Breast epithelium (tissue), 4 donors: Measurements from ENCODE around the gene PHACTR2. TPM values are rescaled to one million over a fixed set of nuclear protein-coding genes. Genes with fewer than 3 reads are reported as not detected.
"Not testable (repeated sequence)": the region's sequence is repeated elsewhere in the genome, so short reads cannot be mapped to it uniquely, and the experiment has no call there.

Source experiments
- DNase-seq, 2 donors: peaks; one replicate each; pipeline ENCODE4 v3.0.0-alpha.2; 2019; ENCODE audit warnings: low spot score in 2 of 2
- H3K27ac ChIP-seq, 2 donors: fragments of 200-600 bp; sonication (generic) in 1 of 2; one replicate each; pipeline ENCODE4 v1.5.1; 2016 to 2019; ENCODE audit warnings: mild to moderate bottlenecking in 1 of 2
- H3K27me3 ChIP-seq, 2 donors: fragments of 200-600 bp; sonication (generic) in 1 of 2; one replicate each; pipeline versions ENCODE4 v1.5.1 to v1.6.0; 2017 to 2019; ENCODE audit warnings: control low read depth in 1 of 2, mild to moderate bottlenecking in 1 of 2
- H3K36me3 ChIP-seq: fragments of 200-600 bp; one replicate; pipeline ENCODE4 v1.5.1; 2019
- H3K4me1 ChIP-seq, 2 donors: fragments of 200-600 bp; sonication (generic); one replicate each; pipeline ENCODE4 v1.5.1; 2016 to 2019; ENCODE audit warnings: control low read depth in 1 of 2
- H3K4me3 ChIP-seq, 3 donors: fragments of 200-600 bp; sonication (generic); 1 replicate in 2 of 3; 2 replicates in 1 of 3; pipeline ENCODE4 v1.5.1; 2016 to 2019; ENCODE audit warnings: mild to moderate bottlenecking in 3 of 3, moderate library complexity in 2 of 3
- H3K9me3 ChIP-seq, 2 donors: fragments of 200-600 bp; sonication (generic) in 1 of 2; one replicate each; pipeline ENCODE4 v1.5.1; 2016 to 2019; ENCODE audit warnings: control low read depth in 1 of 2
- POLR2A ChIP-seq: fragments of 450-650 bp; IDR thresholded peaks from one replicate; pipeline ENCODE4 v1.6.1; 2016; ENCODE audit warnings: antibody characterized with exemption, mild to moderate bottlenecking, moderate library complexity
- POLR2AphosphoS5 ChIP-seq, 3 donors: sonication (generic); formaldehyde crosslinking; IDR thresholded peaks; one replicate each; pipeline ENCODE4 v1.6.1; 2017; ENCODE audit warnings: antibody characterized with exemption in 3 of 3
- intact Hi-C: fragments of 100-400 bp; cut with DNase I; formaldehyde crosslinking; loops from one replicate; pipeline ENCODE4 v1.15.1; 2023; ENCODE audit warnings: low total_unique reads
- total RNA-seq, 3 donors: library from RNA; depleted of rRNA; stranded (reverse); fragments of >200 nt; gene quantifications; one replicate each; pipeline ENCODE4 v1.1.0, GENCODE V29; 2016
- TF ChIP-seq, protein P1 (sequence below), 3 donors: fragments of 450-650 bp; IDR thresholded peaks; one replicate each; pipeline ENCODE4 v1.5.1; 2016 to 2017; ENCODE audit warnings: antibody characterized with exemption in 3 of 3, mild to moderate bottlenecking in 3 of 3, moderate library complexity in 3 of 3

The PHACTR2 gene
- total RNA-seq, 3 donors from 2014 or later, result 27.5 to 53.3 (median 52.4) TPM

DNA sequence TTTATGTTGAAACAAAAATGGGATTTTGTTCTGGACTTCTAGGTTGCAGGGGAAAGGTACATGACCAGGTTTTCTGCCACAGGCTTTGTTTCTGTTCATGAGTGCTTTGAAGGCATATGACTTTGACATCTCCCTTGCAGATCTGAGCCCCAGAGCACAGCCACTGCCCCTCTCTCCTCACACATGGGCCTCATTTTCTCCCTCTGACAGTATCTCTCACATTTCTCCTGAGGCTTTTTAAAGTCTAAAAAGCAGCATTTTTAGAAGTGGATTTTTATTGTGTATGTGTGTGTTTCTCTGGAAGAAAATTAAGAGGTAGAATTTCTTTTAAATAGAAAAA, 115.5 kb downstream of the PHACTR2 start:
- H3K9me3 ChIP-seq, result peaks cover 0 to 11% of the 10 kb centered on the region in 2 donors
- DNase-seq, result no peak
- peaks cover 4% of the 10 kb centered on the region for H3K36me3 ChIP-seq
- no peaks in the 10 kb centered on the region for H3K4me1 ChIP-seq
- no peak overlapping the region for H3K27ac ChIP-seq
- no peaks in the 10 kb centered on the region for H3K27me3 ChIP-seq
- H3K4me3 ChIP-seq, result no peak overlapping the region
- intact Hi-C loops, result no loop called here
- TF ChIP-seq, protein P1, sequence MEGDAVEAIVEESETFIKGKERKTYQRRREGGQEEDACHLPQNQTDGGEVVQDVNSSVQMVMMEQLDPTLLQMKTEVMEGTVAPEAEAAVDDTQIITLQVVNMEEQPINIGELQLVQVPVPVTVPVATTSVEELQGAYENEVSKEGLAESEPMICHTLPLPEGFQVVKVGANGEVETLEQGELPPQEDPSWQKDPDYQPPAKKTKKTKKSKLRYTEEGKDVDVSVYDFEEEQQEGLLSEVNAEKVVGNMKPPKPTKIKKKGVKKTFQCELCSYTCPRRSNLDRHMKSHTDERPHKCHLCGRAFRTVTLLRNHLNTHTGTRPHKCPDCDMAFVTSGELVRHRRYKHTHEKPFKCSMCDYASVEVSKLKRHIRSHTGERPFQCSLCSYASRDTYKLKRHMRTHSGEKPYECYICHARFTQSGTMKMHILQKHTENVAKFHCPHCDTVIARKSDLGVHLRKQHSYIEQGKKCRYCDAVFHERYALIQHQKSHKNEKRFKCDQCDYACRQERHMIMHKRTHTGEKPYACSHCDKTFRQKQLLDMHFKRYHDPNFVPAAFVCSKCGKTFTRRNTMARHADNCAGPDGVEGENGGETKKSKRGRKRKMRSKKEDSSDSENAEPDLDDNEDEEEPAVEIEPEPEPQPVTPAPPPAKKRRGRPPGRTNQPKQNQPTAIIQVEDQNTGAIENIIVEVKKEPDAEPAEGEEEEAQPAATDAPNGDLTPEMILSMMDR (IDR thresholded peaks at IDR 0.05), result no peak
- TF ChIP-seq POLR2A (no peak), POLR2AphosphoS5 (IDR thresholded peaks at IDR 0.05) (no peak)

- DNase-seq, H3K27ac ChIP-seq, H3K4me1 ChIP-seq, H3K27me3 ChIP-seq, intact Hi-C loops, H3K4me3 ChIP-seq, H3K36me3 ChIP-seq: not testable (repeated sequence)
- peaks cover 0 to 26% of the 10 kb centered on the region in 2 donors for H3K9me3 ChIP-seq
Measured at GRCh38 chr6:143796551-143796950, 118.8 kb downstream of the PHACTR2 start.

GRCh38 chr6:143798487-143798886, 120.7 kb downstream of the PHACTR2 start:
- peaks cover 0 to 16% of the 10 kb centered on the region in 2 donors for H3K9me3 ChIP-seq
- intact Hi-C loops, result not testable (repeated sequence)

GRCh38 chr6:143802833-143803565, 125.2 kb downstream of the PHACTR2 start:
- intact Hi-C loops, result no loop called here
- TF ChIP-seq, protein P1 (IDR thresholded peaks at IDR 0.05), result no peak
- no peak for TF ChIP-seq POLR2AphosphoS5 (IDR thresholded peaks at IDR 0.05)
- TF ChIP-seq POLR2A, result no peak

More at GRCh38 chr6:143798487-143798886, 120.7 kb downstream of the PHACTR2 start:
- H3K4me3 ChIP-seq, H3K4me1 ChIP-seq, H3K27me3 ChIP-seq, DNase-seq, H3K27ac ChIP-seq, H3K36me3 ChIP-seq: not testable (repeated sequence)

DNA sequence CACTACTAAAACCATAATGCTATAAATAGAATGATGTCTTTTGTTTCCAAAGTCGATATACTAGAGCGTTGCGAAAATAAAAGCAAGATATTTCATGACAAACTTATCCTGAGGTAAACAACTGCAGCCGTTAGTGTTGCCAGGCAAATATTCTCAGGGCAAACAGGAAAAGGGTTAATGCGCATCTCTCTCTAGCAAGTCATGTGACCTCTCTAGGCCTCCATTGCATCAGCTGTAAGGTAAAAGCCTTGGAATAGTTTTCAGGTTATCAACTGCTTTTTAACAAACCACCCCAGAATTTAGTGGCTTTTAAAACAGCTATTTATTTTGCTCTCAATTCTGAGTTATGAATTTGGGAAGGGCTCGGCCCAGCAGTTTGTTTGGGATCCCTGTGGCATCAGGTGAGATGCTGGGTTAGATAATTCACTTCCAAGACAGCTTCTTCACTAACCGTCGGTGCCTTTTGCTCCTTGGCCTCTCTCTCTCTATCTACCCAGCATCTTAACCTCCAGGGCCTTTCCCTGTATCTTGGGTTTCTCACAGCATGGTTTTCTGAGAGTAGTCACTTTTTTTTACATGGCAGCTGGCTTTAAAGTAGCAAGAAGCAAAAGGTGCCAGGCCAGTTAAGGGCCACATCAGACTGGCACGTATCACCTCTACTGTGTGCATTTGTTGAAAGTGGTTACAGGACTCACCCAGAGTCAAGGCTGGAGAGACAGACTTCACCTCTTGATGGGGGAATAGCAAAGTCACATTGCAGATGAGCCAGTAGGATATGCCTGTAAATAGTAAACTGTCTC, 126.2 kb downstream of the PHACTR2 start:
- no peaks in the 10 kb centered on the region for H3K4me1 ChIP-seq
- DNase-seq, result no peak
- H3K9me3 ChIP-seq, result peaks cover 0 to 8% of the 10 kb centered on the region in 2 donors
- intact Hi-C loops, result no loop called here
- TF ChIP-seq POLR2A (no peak), POLR2AphosphoS5 (IDR thresholded peaks at IDR 0.05) (no peak)
- TF ChIP-seq, protein P1 (IDR thresholded peaks at IDR 0.05), result no peak
- no peak overlapping the region for H3K4me3 ChIP-seq
- no peaks in the 10 kb centered on the region for H3K27me3 ChIP-seq
- no peak overlapping the region for H3K27ac ChIP-seq
- H3K36me3 ChIP-seq, result no peaks in the 10 kb centered on the region

More at GRCh38 chr6:143802833-143803565, 125.2 kb downstream of the PHACTR2 start:
- Histone ChIP-seq H3K36me3 (no peaks in the 10 kb centered on the region), H3K27ac (no peak overlapping the region), H3K27me3 (no peaks in the 10 kb centered on the region), H3K4me1 (no peaks in the 10 kb centered on the region), H3K9me3 (peaks cover 0 to 16% of the 10 kb centered on the region in 2 donors), H3K4me3 (no peak overlapping the region)
- DNase-seq, result no peak

GRCh38 chr6:143804835-143805239, 127.1 kb downstream of the PHACTR2 start:
- H3K9me3 ChIP-seq, result no peaks in the 10 kb centered on the region
- TF ChIP-seq POLR2AphosphoS5 (IDR thresholded peaks at IDR 0.05) (no peak), POLR2A (no peak)
- TF ChIP-seq, protein P1 (IDR thresholded peaks at IDR 0.05), result no peak
- intact Hi-C loops, result no loop called here
- H3K4me1 ChIP-seq, result no peaks in the 10 kb centered on the region
- H3K27me3 ChIP-seq, result no peaks in the 10 kb centered on the region
- H3K36me3 ChIP-seq, result no peaks in the 10 kb centered on the region
- no peak for DNase-seq
- no peak overlapping the region for H3K27ac ChIP-seq
- no peak overlapping the region for H3K4me3 ChIP-seq
